GM21825 (cell line): ENCODE data around the gene KRTAP2-1.
"Not testable (repeated sequence)": the region's sequence is repeated elsewhere in the genome, so short reads cannot be mapped to it uniquely, and the experiment has no call there.

Source experiments
- ATAC-seq: cut with Tn5 transposase; IDR thresholded peaks from one replicate; pipeline ENCODE4 v1.9.1; 2021; ENCODE audit warnings: mild to moderate bottlenecking, moderate library complexity; ENCODE audit not compliant: unreplicated experiment

Gene KRTAP2-1

DNA sequence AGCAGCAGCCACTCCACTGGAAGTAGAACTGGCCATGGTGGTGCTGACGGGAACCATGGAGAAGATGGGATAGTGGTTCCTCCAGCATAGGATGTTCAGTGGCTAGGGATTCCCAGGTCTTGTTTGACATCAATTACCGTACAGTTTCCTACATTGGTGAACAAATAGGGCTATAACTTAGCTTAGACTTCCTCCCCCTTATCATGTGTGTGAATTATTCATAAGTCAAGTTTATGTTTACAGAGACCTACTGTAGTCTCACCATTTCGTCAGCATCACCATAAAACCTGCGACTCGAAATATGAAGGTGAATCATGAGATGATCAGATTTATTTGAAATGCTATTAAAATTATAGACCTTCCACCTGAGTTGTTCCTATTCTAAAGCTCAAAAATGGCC is 11.6 kb upstream of the KRTAP2-1 start:
- ATAC-seq: no peak

DNA sequence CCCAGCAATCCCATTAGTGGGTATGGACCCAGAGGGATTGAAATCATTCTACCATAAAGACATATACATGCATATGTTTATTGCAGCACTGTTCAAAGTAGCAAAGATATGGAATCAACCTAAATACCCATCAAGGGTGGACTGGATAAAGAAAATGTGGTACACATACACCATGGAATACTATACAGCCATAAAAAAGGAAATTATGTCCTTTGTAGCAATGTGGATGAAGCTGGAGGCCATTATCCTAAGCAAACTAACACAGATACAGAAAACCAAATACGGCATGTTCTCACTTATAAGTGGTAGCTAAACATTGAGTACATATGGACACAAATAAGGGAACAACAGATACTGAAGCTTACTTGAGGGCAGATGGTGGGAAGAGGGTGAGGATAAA is 10.4 kb upstream of the KRTAP2-1 start:
- ATAC-seq: no peak

DNA sequence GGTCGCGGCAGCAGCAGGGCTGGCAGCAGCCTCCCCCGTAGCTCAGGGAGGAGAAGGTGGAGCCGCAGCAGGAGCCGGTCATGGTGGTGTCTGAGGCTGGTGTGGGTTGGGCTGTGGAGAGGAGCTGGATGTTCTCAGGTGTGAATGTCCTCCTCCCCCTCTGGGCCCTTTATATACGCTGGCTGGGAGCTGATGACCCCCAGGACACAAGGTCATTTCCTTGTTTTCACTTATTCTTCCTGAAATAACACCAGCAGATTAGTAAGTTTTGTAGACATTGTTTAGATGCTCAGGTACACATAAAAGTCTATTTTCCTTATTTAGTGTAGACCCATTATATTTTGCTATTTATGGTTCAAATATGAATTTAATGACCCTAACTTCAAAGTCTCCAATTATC is 8.0 kb upstream of the KRTAP2-1 start, which contains the start of gene KRTAP2-2:
TSS of gene KRTAP2-2 (minus strand) at position 101 of the 400 bp plus-strand sequence. CDS start at position 82, 19 bp downstream.
- ATAC-seq: not testable (repeated sequence)

DNA sequence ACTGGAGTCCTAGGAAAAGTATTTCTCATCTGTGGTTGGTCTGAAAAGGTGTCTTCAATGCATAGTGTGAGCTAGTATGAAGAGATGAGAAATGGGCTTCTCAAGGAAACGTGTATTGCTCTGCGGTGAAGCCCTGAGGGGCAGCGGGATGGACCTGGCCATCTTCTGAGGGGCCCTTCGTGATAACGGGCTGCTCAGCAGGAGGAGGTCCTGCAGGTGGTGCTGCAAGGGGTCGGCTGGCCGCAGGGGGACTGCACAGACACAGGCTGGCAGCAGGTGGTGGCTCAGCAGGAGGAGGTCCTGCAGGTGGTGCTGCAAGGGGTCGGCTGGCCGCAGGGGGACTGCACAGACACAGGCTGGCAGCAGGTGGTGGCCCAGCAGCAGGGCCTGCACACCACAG is 7.4 kb upstream of the KRTAP2-1 start:
- not testable (repeated sequence) for ATAC-seq

DNA sequence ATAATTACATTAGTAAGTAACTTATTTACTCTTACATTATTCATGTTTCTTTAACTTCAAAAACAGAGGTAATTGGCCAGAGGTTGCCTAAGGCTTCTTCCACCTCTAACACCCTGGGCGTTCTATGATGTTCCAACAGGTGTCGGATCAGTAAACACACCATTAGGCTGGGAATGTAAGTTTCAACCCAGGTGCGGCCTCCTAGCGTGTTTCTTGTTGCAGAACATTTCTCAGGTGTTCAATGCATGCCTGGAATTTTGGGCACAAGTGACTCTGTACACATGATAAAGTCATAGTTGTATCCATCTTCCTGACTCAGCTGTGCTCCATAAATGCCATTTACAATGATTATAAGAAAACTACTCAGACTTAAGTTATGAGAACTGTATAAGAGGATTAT is 6.9 kb upstream of the KRTAP2-1 start:
- no peak for ATAC-seq

DNA sequence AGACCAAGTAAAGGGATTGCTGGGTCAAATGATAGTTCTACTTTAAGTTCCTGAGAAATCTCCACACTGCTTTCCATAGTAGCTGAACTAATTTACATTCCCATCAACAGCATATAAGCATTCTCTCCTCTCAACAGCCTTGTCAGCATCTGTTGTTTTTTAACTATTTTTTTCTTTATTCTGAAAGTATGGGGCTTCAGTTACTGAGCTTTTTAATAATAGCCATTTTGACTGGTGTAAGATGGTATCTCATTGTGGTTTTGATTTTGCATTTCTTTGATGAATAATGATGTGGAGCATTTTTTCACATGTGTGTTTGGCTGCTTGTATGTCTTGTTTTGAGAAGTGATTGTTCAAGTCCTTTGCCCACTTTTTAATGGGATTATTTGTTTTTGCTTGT is 5.5 kb upstream of the KRTAP2-1 start:
- ATAC-seq: no peak

DNA sequence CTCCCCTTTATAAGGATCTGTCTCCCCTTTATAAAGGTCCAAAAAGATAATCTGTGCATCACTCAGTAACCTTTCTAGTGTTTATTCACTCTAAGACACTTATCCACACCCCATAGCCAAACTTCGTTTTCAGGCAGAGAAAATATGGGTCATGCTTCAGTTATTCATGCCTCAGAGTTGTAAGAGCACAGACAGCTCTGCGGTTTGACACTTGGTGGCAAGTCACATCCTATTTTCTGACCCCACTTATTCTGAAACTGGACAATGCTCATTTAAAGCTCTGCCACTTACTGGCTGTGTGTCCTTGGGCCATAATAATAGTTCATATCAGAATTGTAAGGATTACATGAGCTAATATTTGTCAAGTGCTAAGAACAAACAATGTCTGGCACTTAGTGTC is 2.0 kb upstream of the KRTAP2-1 start:
- ATAC-seq: no peak

DNA sequence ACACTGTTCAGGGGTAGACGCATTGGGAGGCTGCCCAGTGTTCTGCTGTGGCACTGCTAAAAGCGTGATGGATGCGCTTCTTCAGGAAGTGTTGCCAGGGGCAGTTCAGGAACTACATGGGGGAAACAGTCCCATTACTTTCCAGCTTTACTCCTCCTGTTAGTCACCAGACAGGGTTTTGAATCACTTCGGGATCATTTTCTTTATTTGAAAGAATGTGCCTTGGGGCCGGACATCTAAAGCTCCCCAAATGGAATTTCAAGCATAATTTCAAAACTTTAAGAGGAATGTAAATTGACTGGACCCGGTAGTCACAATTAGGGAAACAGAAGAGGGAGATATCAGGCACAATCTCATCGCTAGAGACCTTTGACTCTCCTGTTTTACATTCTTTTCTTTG is 1.3 kb upstream of the KRTAP2-1 start:
- ATAC-seq: no peak

DNA sequence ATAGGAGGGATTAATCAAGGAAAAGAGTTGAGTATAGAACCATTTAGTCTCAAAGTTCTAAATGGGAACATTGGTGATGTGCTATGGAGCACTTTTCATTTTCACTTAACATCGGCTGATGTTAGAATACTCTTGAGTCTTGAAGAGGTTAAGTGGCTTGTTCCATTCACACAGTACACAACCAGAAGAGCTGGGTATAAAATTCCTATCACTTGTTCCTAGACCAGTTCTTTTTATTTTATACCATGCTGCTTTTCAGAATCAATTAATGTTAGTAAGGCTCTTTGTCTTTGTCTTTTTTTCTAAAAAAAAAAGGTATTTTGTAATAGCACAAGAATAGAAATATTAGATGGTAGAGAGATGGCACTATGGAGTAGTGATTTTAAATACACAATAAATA is 4.2 kb downstream of the KRTAP2-1 start:
- no peak for ATAC-seq

DNA sequence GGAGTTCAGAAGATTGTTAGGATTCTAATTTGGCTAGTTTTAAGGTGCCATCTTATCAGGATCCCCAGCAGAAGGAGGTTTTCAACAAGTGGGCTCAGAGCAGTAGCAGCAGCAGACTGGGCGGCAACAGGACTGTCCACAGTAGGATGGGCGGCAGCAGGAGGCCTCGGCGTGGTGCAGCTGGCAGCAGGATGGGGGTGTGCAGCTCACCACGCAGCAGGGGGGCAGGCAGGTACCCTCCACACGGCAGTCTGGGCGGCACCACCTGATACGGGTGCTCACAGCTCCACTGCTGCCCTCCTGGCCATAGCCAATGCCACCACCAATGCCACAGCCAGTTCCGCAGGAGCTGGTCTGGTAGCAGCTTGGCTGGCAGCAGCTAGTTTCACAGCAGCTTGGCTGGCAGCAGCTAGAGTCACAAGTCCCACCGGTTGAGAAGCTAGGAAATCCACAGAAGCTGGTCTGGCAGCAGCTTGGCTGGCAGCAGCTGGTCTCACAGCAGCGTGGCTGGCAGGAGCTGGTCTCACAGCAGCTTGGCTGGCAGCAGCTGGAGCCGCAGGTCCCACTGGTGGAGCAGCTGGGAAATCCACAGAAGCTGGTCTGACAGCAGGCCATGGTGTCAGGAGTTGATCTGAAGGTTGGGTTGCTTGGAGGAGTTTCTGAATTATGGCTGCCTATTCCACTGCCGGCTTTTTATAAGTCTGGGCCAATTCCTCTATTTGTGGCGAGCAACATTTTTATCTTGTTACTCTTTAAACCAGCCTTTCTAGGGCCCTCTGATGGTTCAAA is 6.1 kb downstream of the KRTAP2-1 start, which contains the start of gene KRTAP1-1:
TSS of gene KRTAP1-1 (minus strand) at position 668 of the 789 bp plus-strand sequence. CDS start at position 615, 53 bp downstream.
- ATAC-seq: not testable (repeated sequence)

DNA sequence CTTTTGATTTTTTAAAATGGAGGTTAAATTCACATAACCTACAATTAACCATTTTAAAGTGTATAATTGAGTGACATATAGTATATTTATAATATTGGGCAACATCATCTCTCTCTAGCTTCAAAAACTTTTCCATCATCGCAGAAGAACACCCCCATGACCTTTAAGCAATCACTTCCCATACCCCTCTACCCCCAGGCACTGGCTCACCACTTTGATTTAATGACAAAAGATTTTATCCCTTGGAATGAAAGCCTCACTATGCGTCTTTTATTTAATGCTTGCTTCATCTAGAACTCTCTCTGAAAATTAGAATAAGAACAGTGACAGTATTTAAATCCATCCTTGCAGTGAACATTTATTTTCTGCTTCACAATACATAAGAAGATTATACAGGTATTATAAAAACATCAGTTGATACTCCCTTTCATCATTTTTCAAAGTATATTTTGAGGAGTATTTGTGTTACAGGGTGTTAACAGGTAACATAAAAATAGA is 9.2 kb downstream of the KRTAP2-1 start:
- ATAC-seq: no peak

DNA sequence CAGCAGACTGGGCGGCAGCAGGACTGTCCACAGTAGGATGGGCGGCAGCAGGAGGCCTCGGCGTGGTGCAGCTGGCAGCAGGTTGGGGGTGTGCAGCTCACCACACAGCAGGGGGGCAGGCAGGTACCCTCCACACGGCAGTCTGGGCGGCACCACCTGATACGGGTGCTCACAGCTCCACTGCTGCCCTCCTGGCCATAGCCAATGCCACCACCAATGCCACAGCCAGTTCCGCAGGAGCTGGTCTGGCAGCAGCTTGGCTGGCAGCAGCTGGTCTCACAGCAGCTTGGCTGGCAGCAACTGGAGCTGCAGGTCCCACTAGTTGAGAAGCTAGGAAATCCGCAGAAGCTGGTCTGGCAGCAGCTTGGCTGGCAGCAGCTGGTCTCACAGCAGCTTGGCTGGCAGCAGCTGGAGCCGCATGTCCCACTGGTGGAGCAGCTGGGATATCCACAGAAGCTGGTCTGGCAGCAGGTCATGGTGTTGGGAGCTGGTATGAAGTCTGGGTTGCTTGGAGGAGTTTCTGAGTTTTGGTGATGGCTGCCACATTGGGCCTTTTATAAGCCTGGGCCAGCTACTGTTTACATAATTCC is 12.7 kb downstream of the KRTAP2-1 start, which contains the start of gene KRTAP1-3:
TSS of gene KRTAP1-3 (minus strand) at position 529 of the 590 bp plus-strand sequence. CDS start at position 476, 53 bp downstream.
- ATAC-seq: not testable (repeated sequence)

DNA sequence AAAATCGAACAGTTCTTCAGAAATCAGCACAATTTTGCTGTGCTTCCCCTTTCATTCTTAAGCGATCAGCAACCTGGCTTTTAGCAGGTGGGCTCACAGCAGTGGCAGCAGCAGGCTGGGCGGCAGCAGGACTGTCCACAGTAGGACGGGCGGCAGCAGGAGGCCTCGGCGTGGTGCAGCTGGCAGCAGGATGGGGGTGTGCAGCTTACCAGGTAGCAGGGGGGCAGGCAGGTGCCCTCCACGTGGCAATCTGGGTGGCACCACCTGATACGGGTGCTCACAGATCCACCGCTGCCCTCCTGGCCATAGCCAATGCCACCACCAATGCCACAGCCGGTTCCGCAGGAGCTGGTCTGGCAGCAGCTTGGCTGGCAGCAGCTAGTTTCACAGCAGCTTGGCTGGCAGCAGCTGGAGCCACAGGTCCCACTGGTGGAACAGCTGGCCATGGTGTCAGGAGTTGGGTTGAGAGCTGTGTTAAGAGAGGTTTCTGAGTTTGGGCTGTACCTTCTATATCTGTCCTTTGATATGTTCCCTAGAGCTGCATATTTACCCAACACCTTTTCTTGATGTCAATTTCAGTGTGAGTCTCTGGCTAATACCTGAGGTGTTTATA is 17.4 kb downstream of the KRTAP2-1 start, which contains the start of gene KRTAP1-4:
TSS of gene KRTAP1-4 (minus strand) at position 563 of the 613 bp plus-strand sequence. CDS start at position 446, 117 bp downstream.
- ATAC-seq: no peak

DNA sequence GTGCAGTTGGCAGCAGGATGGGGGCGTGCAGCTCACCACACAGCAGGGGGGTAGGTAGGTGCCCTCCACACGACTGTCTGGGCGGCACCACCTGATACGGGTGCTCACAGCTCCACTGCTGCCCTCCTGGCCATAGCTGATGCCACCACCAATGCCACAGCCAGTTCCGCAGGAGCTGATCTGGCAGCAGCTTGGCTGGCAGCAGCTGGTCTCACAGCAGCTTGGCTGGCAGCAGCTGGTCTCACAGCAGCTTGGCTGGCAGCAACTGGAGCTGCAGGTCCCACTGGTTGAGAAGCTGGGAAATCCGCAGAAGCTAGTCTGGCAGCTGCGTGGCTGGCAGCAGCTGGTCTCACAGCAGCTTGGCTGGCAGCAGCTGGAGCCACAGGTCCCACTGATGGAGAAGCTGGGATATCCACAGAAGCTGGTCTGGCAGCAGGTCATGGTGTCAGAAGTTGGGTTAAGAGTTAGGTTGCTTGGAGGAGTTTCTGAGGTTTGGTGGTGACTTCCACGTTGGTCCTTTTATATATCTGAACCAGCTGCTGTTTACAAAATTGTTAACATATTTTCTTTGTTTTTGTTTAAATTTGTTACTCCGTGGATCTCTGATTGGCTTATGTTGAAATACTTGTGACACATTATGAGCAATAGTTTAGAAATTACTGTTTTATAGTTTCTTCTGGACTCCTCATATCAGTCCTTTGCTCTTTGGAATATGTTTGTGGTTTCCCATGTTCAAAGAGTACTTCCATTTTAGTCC is 20.2 kb downstream of the KRTAP2-1 start, which contains the start of gene KRTAP1-5:
TSS of gene KRTAP1-5 (minus strand) at position 494 of the 757 bp plus-strand sequence. CDS start at position 441, 53 bp downstream.
- ATAC-seq: no peak

DNA sequence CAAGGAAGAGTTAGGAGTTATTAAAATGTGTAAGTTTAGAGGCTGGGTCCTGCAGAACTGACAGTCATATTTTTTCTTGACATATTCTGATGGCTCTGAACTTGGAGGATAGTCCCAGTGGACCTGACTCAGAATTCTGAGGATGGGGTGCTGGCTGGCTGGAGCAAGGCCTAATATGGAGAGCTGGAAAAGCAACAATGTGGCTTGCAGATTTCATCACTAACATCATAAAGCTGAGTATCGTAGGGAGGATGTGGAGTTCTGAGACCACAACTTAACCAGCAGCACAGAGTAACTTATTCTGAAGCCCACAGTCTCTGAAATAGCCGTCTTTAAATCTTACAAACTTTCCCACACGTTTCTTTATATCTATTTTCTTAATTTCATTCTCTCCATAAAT is 22.4 kb downstream of the KRTAP2-1 start:
- no peak for ATAC-seq

DNA sequence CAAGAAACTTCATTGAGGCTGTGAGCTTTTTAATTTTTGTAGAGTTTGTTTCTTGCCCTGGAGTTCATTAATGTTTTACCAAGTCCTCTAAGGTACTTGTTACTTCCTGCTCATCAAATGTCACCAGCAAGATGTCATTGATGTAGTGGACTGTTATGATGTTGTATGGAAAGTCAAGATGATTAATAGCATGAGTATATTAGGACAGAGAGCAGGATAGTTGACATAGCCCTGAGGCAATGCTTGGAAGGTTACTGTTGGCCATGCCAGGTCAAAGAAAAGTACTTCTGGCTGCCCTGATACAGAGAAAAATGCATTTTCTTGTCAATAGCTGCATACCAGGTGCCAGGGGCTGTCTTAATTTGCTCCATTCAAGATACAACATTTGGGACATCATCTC is 26.8 kb downstream of the KRTAP2-1 start:
- ATAC-seq: no peak

DNA sequence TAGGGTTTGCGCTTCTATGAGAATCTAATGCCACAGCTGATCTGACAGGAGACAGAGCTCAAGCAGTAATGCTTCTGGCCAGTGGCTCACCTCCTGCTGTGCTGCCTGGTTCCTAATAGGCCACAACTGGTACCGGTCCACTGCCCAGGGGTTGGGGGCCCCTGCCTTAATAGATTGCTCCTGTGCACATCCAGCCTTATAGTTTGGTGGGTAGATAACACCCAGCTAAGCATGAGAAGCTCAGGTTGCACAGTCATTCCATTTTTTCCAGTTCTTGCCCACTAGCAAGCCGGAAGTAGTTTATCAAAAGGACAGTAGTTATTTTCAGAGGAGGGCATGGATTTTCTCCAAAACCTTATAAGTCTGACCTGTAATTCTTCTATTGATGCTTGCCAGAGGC is 27.7 kb downstream of the KRTAP2-1 start:
- ATAC-seq: no peak

DNA sequence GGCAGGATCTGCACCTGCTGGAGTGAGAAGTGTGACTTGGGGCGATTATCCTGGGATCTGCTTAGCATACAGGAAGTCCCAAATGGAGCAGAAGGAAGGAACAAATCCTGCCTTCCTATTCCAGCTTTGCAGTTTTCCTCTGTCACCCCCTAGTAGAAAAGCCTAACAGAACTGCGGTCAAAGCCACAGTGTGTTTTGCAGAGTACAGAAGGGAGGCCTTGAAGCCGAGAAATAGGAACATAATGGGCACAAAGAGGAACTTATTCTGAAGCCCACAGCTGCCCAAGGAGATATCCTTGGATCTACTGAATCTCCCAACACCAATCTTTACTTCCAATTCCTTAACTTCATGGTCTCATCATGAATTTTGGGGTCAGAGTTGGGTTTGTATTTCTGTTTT is 28.6 kb downstream of the KRTAP2-1 start:
- no peak for ATAC-seq

DNA sequence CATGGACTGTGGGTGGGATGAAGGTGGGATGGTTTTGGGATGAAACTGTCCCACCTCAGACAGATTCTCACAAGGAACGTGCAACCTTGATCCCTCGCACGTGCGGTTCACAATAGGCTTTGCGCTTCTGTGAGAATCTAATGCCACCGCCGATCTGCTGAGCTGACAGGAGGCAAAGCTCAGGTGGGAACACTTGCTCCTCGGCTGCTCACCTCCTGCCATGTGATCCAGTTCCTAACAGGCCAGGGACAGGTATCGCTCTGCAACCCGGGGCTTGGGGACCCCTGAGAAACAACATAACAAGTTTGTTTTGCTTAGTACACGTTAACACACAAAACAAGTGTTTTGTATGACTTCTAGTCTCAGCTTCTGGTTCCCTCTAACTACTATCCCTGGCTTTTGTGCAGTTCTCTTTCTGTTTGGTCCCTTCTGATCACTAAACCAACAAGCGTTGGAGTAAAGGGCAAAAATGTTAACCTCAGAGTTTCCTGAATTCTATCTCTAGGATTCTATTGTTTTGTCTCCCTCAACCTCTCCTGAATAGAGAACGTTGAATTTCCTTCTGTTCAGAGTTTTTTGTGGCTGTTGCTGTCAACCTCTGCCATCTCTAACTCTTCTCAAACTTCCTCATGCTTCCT is 30.4 kb downstream of the KRTAP2-1 start:
- ATAC-seq: no peak

DNA sequence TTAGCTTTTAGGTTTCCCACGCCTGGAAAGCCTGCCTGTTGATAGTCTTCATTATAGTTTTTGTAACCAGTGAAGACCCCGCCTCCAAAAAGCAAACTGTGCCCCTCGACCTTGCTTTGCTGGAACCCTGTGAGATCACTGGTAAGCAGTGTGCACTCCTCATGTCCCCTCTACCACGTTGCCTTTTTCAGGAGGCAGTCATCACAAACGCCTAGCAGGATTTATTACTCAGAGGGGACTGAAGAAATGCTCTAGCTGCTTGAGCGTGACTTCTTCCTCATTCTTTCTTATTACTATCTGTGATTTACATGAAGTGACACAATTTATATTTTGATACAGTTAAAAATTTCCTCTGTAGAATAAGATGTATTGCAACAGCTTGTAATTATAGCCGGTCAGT is 31.7 kb downstream of the KRTAP2-1 start:
- no peak for ATAC-seq
